D721Med (cell line): ENCODE measurements around the gene MCM3AP.

Source experiments
- DNase-seq: peaks from one replicate; pipeline ENCODE4 v3.0.0; 2011; ENCODE audit warnings: low spot score; ENCODE audit not compliant: insufficient read length
- FAIRE-seq: peaks from 2 replicates; lab custom pipeline; 2011; peaks lifted over from hg19 to GRCh38; lab: Jason Lieb, UNC
- CTCF ChIP-seq: IDR thresholded peaks from 2 replicates; pipeline ENCODE4 v1.5.1; 2012; ENCODE audit warnings: mild to moderate bottlenecking, control low read depth; ENCODE audit not compliant: insufficient read depth; ENCODE audit errors: missing control alignments

Gene MCM3AP

GRCh38 chr21:46287541-46287940 lies 2.1 kb upstream of the MCM3AP start:
- no peak for TF ChIP-seq CTCF
- DNase-seq (no peak), FAIRE-seq (no peak)

GRCh38 chr21:46286648-46287002 lies 1.2 kb upstream of the MCM3AP start:
- DNase-seq, result no peak
- no peak for TF ChIP-seq CTCF
- no peak for FAIRE-seq

- FAIRE-seq, result no peak
- TF ChIP-seq CTCF, result peak; percentile 27
- peak; percentile 79 for DNase-seq
Measured at GRCh38 chr21:46285761-46286647, 593 bp upstream of the MCM3AP start, which contains the start of gene YBEY. Gene YBEY (plus strand): TSS chr21:46286342. CDS start chr21:46286914, 572 bp downstream.

GRCh38 chr21:46284733-46285132 lies 678 bp downstream of the MCM3AP start:
- no peak for DNase-seq
- no peak for TF ChIP-seq CTCF
- FAIRE-seq, result no peak

GRCh38 chr21:46284077-46284644 lies 1.2 kb downstream of the MCM3AP start:
- FAIRE-seq (no peak), DNase-seq (no peak)
- TF ChIP-seq CTCF, result no peak

GRCh38 chr21:46274797-46275390 lies 10.5 kb downstream of the MCM3AP start:
- FAIRE-seq, result no peak
- no peak for DNase-seq
- TF ChIP-seq CTCF, result no peak
